ENCODE results near the gene UNC93B1. TPM values are rescaled to one million over a fixed set of nuclear protein-coding genes. Genes with fewer than 3 reads are reported as not detected.

The UNC93B1 gene
- total and polyA plus RNA-seq, 2 of the 8 experiments (the other 6 are each of a cell fraction or from before 2014, with no cell fraction given): 18.9 to 34.3 TPM

- no peaks in the 10 kb centered on the region for H3K9me3 ChIP-seq (ENCODE audit: insufficient read depth in 2 of 2, low read depth in 1 of 2, low read length in 1 of 2)
- TF ChIP-seq, protein P1, sequence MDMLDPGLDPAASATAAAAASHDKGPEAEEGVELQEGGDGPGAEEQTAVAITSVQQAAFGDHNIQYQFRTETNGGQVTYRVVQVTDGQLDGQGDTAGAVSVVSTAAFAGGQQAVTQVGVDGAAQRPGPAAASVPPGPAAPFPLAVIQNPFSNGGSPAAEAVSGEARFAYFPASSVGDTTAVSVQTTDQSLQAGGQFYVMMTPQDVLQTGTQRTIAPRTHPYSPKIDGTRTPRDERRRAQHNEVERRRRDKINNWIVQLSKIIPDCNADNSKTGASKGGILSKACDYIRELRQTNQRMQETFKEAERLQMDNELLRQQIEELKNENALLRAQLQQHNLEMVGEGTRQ (IDR thresholded peaks at IDR 0.05; ENCODE audit: low read length): no peak
- no peak for TF ChIP-seq PHF8 (conservative IDR thresholded peaks at IDR 0.05; ENCODE audit: low read depth, low read length)
- no peak for TF ChIP-seq NANOG (IDR thresholded peaks at IDR 0.05; ENCODE audit: insufficient read depth, low read depth, low read length, poor library complexity, severe bottlenecking)
- TF ChIP-seq RAD21 (IDR thresholded peaks at IDR 0.05 in 1 of 2, conservative IDR thresholded peaks at IDR 0.05 in 1 of 2; ENCODE audit: low read depth in 2 of 2, low read length in 2 of 2): no peak
- TF ChIP-seq TEAD4 (IDR thresholded peaks at IDR 0.05; ENCODE audit: low read depth, low read length): no peak
- TF ChIP-seq KDM5A (IDR thresholded peaks at IDR 0.05; ENCODE audit: low read length): no peak
- TF ChIP-seq KDM4A (IDR thresholded peaks at IDR 0.05; ENCODE audit: low read depth, low read length, severe bottlenecking): no peak
- no peak for TF ChIP-seq ATF3 (IDR thresholded peaks at IDR 0.05; ENCODE audit: insufficient read depth, low read depth, low read length)
- TF ChIP-seq SP1 (IDR thresholded peaks at IDR 0.05; ENCODE audit: low read depth, low read length): no peak
These were observed 8.3 kb upstream of the UNC93B1 start for GRCh38 chr11:68012044-68012842.

More at GRCh38 chr11:68012044-68012842, 8.3 kb upstream of the UNC93B1 start:
- H3K18ac ChIP-seq (ENCODE audit: extremely low read depth, low read length): no peak overlapping the region
- no peak overlapping the region for H3K56ac ChIP-seq (replicated peaks; ENCODE audit: insufficient read length, low read depth, low read length)
- H4K20me1 ChIP-seq (replicated peaks in 1 of 2; ENCODE audit: control insufficient read depth in 1 of 2, insufficient read depth in 2 of 2, low read length in 2 of 2): no peaks in the 10 kb centered on the region
- H3K79me2 ChIP-seq (ENCODE audit: control insufficient read depth in 1 of 2, insufficient read depth in 2 of 2, low read length in 2 of 2): no peaks in the 10 kb centered on the region
- H3K27ac ChIP-seq (ENCODE audit: low read depth, low read length): no peak overlapping the region
- no peak overlapping the region for H3K4me2 ChIP-seq (ENCODE audit: insufficient read depth in 1 of 2, low read depth in 2 of 2, low read length in 2 of 2)
- no peak overlapping the region for H2BK15ac ChIP-seq (ENCODE audit: low read length)
- H3K4me1 ChIP-seq (replicated peaks in 1 of 4; ENCODE audit: control insufficient read depth in 3 of 4, insufficient read depth in 4 of 4, low read length in 3 of 4): peaks cover 0 to 15% (median 12%) of the 10 kb centered on the region in 4 experiments; a peak in 6 of 7 replicates
- H3K27me3 ChIP-seq (replicated peaks in 1 of 4; ENCODE audit: control insufficient read depth in 3 of 4, extremely low read depth in 1 of 4, insufficient read depth in 3 of 4, low read length in 3 of 4): no peaks in the 10 kb centered on the region
- H3K23ac ChIP-seq (ENCODE audit: insufficient read length): no peak overlapping the region
- no peak for FAIRE-seq
- H3K79me1 ChIP-seq (ENCODE audit: low read depth, low read length): no peaks in the 10 kb centered on the region
- no peak overlapping the region for H4K5ac ChIP-seq (ENCODE audit: insufficient read length, low read depth, low read length)
- no peak overlapping the region for H3K9ac ChIP-seq (replicated peaks in 1 of 4; ENCODE audit: extremely low read depth in 1 of 4, low read depth in 3 of 4, low read length in 3 of 4)
- H2AK5ac ChIP-seq (ENCODE audit: low read depth, low read length): no peak overlapping the region
- no peak overlapping the region for H2BK12ac ChIP-seq (ENCODE audit: low read depth, low read length)
- no peak overlapping the region for H4K91ac ChIP-seq (replicated peaks; ENCODE audit: insufficient read length, low read length)
- WGBS, 2 experiments (ENCODE audit: extremely low coverage in 1 of 2, insufficient coverage in 1 of 2, insufficient read length in 1 of 2, insufficient replicate concordance in 2 of 2, low coverage in 1 of 2, low lambda C conversion rate in 2 of 2, missing lambda C conversion rate in 1 of 2): 88% methylated on average over 17 of the region's 17 CpGs; no CpG with 5 or more reads in 1 of the 2 experiments
- CTCF ChIA-PET (ENCODE audit: partially characterized antibody): interaction anchor here (1.6 to 4.6 kb wide), 2 partner anchors 8 to 26 kb away, joined by 6 to 40 read pairs; partner anchors contain the start of gene TCIRG1
- H3K14ac ChIP-seq (ENCODE audit: insufficient read length): no peak overlapping the region
- POLR2A ChIA-PET (ENCODE audit: partially characterized antibody): no interaction called here
- no peak overlapping the region; the same call in 1 of the 2 replicates for H4K8ac ChIP-seq (ENCODE audit: extremely low read depth, insufficient read depth, low read length)
- H3K36me3 ChIP-seq (ENCODE audit: control insufficient read depth in 2 of 4, insufficient read depth in 4 of 4, low read length in 3 of 4): no peaks in the 10 kb centered on the region
- no peak overlapping the region for H2BK5ac ChIP-seq (ENCODE audit: low read depth, low read length)
- H2AFZ ChIP-seq (ENCODE audit: low read length): no peak overlapping the region
- H3K23me2 ChIP-seq (ENCODE audit: low read depth, low read length): no peaks in the 10 kb centered on the region
- H2BK120ac ChIP-seq (replicated peaks; ENCODE audit: low read depth, low read length): no peak overlapping the region
- no peak overlapping the region for H3K4ac ChIP-seq (replicated peaks; ENCODE audit: insufficient read length, low read depth, low read length)
- DNase-seq (ENCODE audit: low read depth in 1 of 2, low spot score in 2 of 2): no peak
- H3K4me3 ChIP-seq (ENCODE audit: extremely low read depth in 1 of 4, insufficient read depth in 2 of 4, low read depth in 3 of 4, low read length in 4 of 4): no peak overlapping the region
- no peak overlapping the region for H2BK20ac ChIP-seq (ENCODE audit: low read length)

All from H1 (cell line).